Loucy (cell line): ENCODE results near the gene SCGB3A2.

ENCODE experiments used
- CTCF ChIP-seq: fragments of 200-600 bp; sonication (generic); conservative IDR thresholded peaks from 2 replicates; pipeline ENCODE4 v1.5.1; 2014; ENCODE audit warnings: mild to moderate bottlenecking, antibody characterized with exemption, low read length
- EZH2phosphoT487 ChIP-seq: fragments of 200-600 bp; IDR thresholded peaks from 2 replicates; pipeline ENCODE4 v1.6.1; 2018; ENCODE audit warnings: antibody characterized with exemption, mild to moderate bottlenecking, moderate library complexity, borderline replicate concordance

GRCh38 chr5:147830035-147830434 lies 48.5 kb upstream of the SCGB3A2 start:
- TF ChIP-seq CTCF (no peak), EZH2phosphoT487 (no peak)
